ENCODE results near the gene RO60.

- TF ChIP-seq CTCF (IDR thresholded peaks at IDR 0.05) (no peak), RORB (CRISPR knock-in tag; IDR thresholded peaks at IDR 0.05) (no peak), CBFB (CRISPR knock-in tag; IDR thresholded peaks at IDR 0.05; ENCODE audit: low read depth) (no peak), STAT6 (CRISPR knock-in tag; conservative IDR thresholded peaks at IDR 0.05; ENCODE audit: low read depth) (no peak), ZBTB21 (CRISPR knock-in tag; IDR thresholded peaks at IDR 0.05; ENCODE audit: borderline replicate concordance) (no peak), ZNF263 (CRISPR knock-in tag; IDR thresholded peaks at IDR 0.05; ENCODE audit: low read depth) (no peak), MXD4 (CRISPR knock-in tag; IDR thresholded peaks at IDR 0.05; ENCODE audit: borderline replicate concordance) (no peak), ZNF138 (CRISPR knock-in tag; conservative IDR thresholded peaks at IDR 0.05) (no peak), ZNF423 (CRISPR knock-in tag; IDR thresholded peaks at IDR 0.05) (no peak), USF2 (CRISPR knock-in tag; IDR thresholded peaks at IDR 0.05) (no peak)
- TF ChIP-seq, protein P1, sequence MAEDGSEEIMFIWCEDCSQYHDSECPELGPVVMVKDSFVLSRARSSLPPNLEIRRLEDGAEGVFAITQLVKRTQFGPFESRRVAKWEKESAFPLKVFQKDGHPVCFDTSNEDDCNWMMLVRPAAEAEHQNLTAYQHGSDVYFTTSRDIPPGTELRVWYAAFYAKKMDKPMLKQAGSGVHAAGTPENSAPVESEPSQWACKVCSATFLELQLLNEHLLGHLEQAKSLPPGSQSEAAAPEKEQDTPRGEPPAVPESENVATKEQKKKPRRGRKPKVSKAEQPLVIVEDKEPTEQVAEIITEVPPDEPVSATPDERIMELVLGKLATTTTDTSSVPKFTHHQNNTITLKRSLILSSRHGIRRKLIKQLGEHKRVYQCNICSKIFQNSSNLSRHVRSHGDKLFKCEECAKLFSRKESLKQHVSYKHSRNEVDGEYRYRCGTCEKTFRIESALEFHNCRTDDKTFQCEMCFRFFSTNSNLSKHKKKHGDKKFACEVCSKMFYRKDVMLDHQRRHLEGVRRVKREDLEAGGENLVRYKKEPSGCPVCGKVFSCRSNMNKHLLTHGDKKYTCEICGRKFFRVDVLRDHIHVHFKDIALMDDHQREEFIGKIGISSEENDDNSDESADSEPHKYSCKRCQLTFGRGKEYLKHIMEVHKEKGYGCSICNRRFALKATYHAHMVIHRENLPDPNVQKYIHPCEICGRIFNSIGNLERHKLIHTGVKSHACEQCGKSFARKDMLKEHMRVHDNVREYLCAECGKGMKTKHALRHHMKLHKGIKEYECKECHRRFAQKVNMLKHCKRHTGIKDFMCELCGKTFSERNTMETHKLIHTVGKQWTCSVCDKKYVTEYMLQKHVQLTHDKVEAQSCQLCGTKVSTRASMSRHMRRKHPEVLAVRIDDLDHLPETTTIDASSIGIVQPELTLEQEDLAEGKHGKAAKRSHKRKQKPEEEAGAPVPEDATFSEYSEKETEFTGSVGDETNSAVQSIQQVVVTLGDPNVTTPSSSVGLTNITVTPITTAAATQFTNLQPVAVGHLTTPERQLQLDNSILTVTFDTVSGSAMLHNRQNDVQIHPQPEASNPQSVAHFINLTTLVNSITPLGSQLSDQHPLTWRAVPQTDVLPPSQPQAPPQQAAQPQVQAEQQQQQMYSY (CRISPR knock-in tag; IDR thresholded peaks at IDR 0.05): no peak
These were observed 18.6 kb downstream of the RO60 start for GRCh38 chr1:193077991-193078390.
